GM18951 (cell line): ENCODE results near the gene TRIM65.

Source experiments
- POLR2A ChIP-seq: IDR thresholded peaks from 4 replicates; pipeline ENCODE4 v1.6.1; 2011; ENCODE audit warnings: mild to moderate bottlenecking; ENCODE audit not compliant: insufficient read length, insufficient read depth; ENCODE audit errors: extremely low read depth
- in situ Hi-C: fragments of 300-500 bp; cut with MboI; formaldehyde crosslinking; loops from one replicate; pipeline ENCODE4 v1.12.0; 2022; ENCODE audit warnings: low sequenced_read_pairs, mixed read lengths, inconsistent platforms; ENCODE audit not compliant: unreplicated experiment

TRIM65 gene

DNA sequence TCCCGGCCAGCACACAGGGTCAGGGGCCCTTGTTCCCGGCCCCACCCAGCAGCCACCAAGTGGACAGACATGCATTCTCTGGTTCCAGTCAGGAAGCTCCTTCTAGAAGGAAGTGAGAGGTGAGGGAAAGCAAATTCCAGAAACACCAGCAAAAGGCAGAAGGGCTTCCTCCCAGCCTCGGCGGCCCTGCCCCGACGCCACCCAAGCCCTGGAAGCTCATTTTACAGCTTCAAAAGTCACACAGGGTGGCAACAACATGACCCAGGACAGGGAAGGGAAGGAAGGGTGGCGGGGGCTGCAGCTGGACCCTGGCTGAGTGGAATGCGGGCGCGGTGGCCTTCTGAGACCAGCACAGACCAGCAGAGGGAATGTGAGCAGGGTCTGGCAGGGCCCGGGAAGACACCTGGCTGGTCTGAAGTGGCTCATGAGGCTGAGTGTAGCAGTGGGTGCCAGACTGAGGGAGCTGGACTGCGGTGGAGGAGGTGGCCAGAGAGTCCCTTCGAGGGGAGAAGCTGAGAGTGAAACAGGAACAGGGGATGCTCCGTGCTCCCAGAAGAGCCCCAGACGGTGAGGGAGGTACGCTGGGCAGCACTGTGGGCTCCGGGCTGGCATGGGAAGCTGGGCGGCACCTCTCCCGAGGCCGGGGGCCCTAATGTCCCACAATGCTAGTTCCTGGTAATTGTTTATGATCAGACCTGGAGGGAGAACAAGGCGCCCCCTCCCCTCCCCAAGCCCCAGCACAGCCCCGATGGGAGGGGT is 50.6 kb downstream of the TRIM65 start:
- in situ Hi-C loops: no loop called here
- no peak for TF ChIP-seq POLR2A

DNA sequence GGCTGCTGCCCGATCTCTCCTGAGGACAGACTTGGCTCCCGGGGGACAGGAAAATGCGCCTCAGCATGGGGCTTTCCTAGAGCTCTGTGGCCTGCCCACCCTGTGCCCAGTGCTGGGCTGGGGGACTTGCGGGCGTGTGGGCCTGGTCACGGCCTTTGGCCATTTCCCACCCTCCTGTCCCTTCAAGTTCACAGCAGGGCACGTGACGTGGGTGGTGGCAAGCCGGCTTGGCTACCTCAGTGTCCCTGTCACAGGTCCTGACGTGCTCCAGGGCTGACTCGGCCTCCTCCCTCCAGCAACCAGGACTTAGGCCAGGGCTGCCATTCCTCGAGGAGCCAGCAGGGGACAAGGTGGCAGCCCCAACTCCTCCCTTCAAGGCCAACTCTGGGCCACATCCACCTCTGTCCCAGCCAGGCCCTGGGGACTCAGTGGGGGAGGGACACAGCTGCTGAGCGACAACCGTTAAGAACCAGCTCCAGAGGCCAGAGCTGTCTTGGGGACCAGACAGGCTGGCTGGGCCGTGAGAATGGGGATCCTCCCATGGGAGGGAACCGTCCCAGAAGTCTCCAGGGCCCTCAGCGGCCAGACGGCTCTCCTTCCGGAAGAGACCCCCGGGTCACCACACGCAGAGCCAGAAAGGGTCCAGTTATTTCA is 51.6 kb downstream of the TRIM65 start:
- in situ Hi-C loops: no loop called here
- peak; percentile 32 for TF ChIP-seq POLR2A

DNA sequence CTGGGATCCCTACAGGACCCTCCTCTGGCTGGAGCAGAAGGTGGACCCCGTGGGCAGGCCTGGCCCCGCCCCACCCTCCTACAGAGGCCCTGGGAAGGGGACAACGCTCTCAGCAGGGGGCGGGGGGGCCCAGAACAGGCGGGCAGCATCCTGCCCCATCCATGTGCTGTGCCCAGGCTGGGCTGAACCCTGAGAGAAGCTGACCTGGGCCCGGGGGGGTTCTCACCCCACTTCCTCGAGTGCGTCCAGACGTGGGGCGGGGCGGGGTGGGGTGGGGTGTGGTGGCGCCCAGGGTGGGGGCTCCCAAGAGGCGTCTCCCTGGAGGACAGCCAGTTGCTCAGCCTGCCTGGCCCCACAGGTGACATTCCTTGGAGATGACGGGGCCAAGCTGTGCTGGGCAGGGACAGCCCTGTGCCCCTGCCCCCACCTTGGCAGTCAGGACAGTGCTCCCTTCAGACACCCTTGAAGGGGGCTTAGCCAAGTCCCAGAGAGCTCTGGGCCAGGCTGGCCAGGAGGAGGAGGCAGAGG is 52.2 kb downstream of the TRIM65 start:
- in situ Hi-C loops: no loop called here
- peak; percentile 6 for TF ChIP-seq POLR2A

DNA sequence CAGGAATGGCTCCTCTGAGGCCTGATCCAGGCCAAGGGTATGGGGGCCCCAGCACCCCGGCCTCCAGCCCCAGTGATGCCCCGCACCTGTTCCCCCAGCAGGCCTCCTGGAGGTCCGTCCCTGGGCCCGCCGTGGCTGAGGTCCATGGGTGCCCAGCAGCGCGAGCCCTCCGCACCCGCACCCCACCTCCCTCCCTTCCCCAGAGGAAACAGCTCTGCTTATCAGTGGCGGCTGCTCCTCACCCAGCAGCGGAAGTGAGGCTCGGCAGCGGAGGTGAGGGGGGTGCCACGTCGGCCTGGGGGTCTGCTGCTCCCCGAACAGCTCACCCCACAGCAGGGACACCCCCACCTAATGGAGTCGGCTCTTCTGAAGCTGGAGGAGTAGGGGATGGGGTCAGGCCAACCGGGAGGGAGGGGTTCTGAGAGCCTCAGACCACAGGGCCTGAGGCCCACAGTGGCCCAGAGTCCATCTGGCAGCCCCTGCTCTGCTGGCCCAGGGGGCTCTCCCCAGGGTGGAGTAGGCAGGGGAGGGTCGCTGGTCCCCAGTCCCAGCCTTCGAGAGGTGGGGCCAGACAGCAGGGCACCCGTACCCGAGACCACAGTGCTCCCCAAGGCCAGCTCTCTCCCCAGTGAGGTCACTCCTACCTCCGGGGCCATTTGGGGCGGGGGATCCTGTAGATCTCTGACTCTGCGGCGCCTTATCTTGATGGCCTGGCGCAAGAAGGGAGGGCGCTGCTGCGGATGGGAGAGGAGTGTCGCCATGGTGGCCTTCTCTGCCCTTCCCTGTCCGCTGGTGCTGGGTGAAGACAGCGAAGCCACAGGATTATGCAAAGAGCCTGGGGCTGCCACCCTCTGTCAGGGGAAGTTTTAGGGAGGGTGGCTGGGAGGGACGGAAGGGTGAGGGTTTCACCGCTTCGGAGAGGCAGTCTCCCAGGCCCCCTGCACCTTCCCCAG is 52.9 kb downstream of the TRIM65 start, which contains the start of gene UNC13D:
UNC13D (minus strand) TSS at position 828 of the 953 bp plus-strand sequence; CDS start at position 761, 67 bp downstream.
- in situ Hi-C loops: no loop called here
- TF ChIP-seq POLR2A: peak; percentile 42

DNA sequence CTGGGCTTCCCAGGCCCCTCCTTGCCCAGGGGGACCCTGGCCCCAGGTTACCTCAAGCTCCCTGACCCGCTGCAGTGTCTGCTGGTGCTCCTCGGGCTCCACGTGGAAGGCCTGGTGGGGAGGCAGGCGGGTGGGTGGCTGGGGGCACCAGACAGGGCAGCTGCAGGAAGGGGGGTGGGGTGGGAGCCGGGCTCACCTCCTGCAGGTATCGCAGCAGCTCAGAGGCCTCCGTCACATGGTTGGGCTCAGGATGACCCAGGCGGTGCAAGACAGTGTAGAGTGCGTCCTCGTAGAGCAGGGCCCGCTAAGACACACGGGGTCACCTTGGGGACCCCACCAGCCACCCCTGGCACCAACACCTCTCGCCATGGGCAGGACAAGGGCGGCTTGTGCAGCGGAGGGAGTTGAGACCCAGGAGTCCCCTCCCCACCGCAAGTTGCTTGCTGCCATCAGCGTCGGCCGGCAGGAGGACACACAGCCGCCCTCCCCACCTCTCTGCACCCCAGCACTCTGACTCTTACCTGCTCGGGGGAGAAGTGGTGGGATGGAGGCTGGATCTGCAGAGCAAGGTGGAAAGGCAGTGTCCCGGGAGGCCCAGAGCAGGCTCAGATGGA is 53.7 kb downstream of the TRIM65 start:
- in situ Hi-C loops: no loop called here
- no peak for TF ChIP-seq POLR2A

DNA sequence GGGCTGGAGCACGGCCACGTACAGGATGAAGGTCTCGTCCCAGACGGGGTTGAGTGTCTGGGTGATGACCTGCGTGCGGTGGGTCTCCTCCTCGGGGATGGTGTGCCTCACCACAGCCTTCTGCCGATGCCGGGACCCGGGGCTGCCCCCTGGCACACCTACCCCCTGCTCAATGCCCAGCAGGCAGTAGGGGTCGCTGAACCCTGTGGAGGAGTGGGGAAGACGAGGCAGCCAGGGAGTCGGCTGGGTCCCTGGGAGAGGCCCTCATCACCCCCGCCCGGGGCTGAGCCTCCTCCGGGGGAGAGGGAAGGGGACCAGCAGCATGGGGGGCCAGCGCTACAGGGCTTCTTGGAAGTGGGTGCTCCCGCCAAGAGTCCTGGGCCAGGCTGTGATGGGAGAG is 54.3 kb downstream of the TRIM65 start:
- no peak for TF ChIP-seq POLR2A
- in situ Hi-C loops: no loop called here

DNA sequence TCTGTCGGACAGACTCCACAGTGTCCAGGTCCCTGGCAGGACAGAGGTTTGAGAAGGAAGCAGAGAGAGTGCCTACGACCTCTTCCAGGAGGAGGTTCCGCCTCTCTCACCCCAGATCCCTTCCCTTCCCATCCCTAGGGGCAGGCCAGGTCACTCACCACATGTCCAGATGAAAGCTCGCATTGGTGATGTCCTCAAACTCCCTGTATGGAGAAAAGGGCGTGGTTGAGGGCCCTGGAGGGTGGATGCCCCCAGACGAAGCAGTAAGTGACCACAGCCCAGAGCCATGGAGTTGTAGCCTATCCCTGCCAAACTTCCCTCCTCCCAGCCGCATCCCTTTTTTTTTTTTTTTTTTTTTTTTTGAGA is 56.0 kb downstream of the TRIM65 start:
- TF ChIP-seq POLR2A: no peak
- in situ Hi-C loops: no loop called here

DNA sequence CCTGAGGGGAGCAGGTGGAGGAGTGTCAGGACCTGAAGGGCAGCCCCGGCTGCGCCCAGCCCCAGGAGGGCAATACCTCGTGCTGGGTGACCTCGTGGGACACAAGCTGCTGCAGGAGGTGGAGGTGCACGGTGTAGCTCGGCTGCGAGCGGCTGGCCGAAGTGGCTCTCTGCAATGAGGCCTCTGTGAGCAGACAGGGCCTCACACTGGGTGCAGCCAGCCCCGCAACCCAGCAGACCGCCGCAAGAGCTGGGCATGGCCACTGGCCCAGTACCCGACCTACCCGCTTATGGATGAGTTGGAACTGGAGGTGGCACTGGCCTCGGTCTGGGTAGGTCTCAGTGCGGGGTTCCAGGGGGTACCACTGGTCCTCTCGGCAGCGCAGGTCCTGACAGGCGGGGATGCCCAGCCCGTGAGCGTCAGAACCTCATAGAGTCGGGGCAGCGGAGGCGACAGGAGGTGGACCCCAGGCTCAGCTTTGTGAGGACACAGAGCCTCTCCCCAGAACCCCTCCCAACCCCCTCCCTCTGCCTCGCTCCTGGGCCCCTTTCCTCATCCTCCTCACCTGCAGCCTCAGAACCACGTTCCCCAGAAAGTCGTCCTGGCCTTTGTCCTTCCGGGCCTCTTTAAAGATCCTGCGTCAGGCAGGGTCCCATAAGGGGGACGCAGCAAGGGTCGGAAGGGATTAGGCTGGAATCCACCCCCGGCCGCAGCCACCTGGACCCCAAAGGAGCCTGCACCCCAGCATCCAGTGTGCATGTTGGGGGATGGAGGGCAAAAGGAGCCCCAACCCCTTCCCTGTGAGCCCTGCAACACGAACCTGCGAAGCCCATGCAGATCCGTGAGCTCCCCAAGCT is 56.6 kb downstream of the TRIM65 start:
- in situ Hi-C loops: no loop called here
- TF ChIP-seq POLR2A: no peak
